ENCODE measurements around the gene SEZ6L2. TPM values are rescaled to one million over a fixed set of nuclear protein-coding genes. Genes with fewer than 3 reads are reported as not detected.
A peak's percentile ranks its signal among the peaks of the same experiment; 100 is the strongest.

The SEZ6L2 gene
- total and polyA plus RNA-seq, 2 of the 13 experiments (the other 11 are each of a cell fraction or from before 2014, with no cell fraction given): 14.9 to 16.9 TPM

GRCh38 chr16:29925781-29926710, 26.7 kb upstream of the SEZ6L2 start, which contains the start of gene KCTD13 (continued):
- TF ChIP-seq ZNF746 (CRISPR knock-in tag; IDR thresholded peaks at IDR 0.05) (peak; percentile 45; the same call in 1 of the 2 replicates), ZNF235 (CRISPR knock-in tag; IDR thresholded peaks at IDR 0.05; ENCODE audit: borderline replicate concordance) (peak; percentile 86), SNRNP70 (IDR thresholded peaks at IDR 0.05; ENCODE audit: low read depth, low read length) (no peak), NR2F1 (CRISPR knock-in tag; IDR thresholded peaks at IDR 0.05) (no peak), ZNF446 (CRISPR knock-in tag; IDR thresholded peaks at IDR 0.05) (no peak; the same call in 1 of the 2 replicates), ZNF547 (CRISPR knock-in tag; IDR thresholded peaks at IDR 0.05) (peak; percentile 91), BCLAF1 (IDR thresholded peaks at IDR 0.05) (no peak), IRF9 (CRISPR knock-in tag; IDR thresholded peaks at IDR 0.05; ENCODE audit: borderline replicate concordance) (peak; percentile 85), PAWR (CRISPR knock-in tag; IDR thresholded peaks at IDR 0.05; ENCODE audit: borderline replicate concordance) (no peak), CHCHD3 (CRISPR knock-in tag; IDR thresholded peaks at IDR 0.05) (peak; percentile 64; the same call in 1 of the 2 replicates), GATAD2A (CRISPR knock-in tag; IDR thresholded peaks at IDR 0.05) (peak; percentile 29), SKI (IDR thresholded peaks at IDR 0.05; ENCODE audit: partially characterized antibody) (no peak), ETV6 (CRISPR knock-in tag; conservative IDR thresholded peaks at IDR 0.05) (no peak; the same call in 1 of the 2 replicates), ZFP41 (CRISPR knock-in tag; IDR thresholded peaks at IDR 0.05; ENCODE audit: borderline replicate concordance) (peak; percentile 85; the same call in 1 of the 2 replicates), ZNF205 (CRISPR knock-in tag; IDR thresholded peaks at IDR 0.05) (peak; percentile 56; the same call in 1 of the 2 replicates), HCFC1 (IDR thresholded peaks at IDR 0.05; ENCODE audit: low read depth, low read length) (peak; percentile 32; the same call in 1 of the 2 replicates), ZNF772 (CRISPR knock-in tag; IDR thresholded peaks at IDR 0.05) (peak; percentile 98), ZNF790 (CRISPR knock-in tag; IDR thresholded peaks at IDR 0.05; ENCODE audit: borderline replicate concordance) (peak; percentile 89; the same call in 1 of the 2 replicates)
- TF ChIP-seq, protein P1, sequence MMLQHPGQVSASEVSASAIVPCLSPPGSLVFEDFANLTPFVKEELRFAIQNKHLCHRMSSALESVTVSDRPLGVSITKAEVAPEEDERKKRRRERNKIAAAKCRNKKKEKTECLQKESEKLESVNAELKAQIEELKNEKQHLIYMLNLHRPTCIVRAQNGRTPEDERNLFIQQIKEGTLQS (CRISPR knock-in tag; IDR thresholded peaks at IDR 0.05): no peak
- TF ChIP-seq, protein P2, sequence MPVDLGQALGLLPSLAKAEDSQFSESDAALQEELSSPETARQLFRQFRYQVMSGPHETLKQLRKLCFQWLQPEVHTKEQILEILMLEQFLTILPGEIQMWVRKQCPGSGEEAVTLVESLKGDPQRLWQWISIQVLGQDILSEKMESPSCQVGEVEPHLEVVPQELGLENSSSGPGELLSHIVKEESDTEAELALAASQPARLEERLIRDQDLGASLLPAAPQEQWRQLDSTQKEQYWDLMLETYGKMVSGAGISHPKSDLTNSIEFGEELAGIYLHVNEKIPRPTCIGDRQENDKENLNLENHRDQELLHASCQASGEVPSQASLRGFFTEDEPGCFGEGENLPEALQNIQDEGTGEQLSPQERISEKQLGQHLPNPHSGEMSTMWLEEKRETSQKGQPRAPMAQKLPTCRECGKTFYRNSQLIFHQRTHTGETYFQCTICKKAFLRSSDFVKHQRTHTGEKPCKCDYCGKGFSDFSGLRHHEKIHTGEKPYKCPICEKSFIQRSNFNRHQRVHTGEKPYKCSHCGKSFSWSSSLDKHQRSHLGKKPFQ (CRISPR knock-in tag; IDR thresholded peaks at IDR 0.05; ENCODE audit: insufficient replicate concordance): no peak
- TF ChIP-seq, protein P3, sequence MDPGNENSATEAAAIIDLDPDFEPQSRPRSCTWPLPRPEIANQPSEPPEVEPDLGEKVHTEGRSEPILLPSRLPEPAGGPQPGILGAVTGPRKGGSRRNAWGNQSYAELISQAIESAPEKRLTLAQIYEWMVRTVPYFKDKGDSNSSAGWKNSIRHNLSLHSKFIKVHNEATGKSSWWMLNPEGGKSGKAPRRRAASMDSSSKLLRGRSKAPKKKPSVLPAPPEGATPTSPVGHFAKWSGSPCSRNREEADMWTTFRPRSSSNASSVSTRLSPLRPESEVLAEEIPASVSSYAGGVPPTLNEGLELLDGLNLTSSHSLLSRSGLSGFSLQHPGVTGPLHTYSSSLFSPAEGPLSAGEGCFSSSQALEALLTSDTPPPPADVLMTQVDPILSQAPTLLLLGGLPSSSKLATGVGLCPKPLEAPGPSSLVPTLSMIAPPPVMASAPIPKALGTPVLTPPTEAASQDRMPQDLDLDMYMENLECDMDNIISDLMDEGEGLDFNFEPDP (CRISPR knock-in tag; conservative IDR thresholded peaks at IDR 0.05): no peak

Data from HepG2 (cell line).